ENCODE measurements around the gene CTNS. TPM values are rescaled to one million over a fixed set of nuclear protein-coding genes. Genes with fewer than 3 reads are reported as not detected.

Gene CTNS
- total RNA-seq, 4 donors from 2014 or later, result 15.0 to 141 (median 60.2) TPM

DNA sequence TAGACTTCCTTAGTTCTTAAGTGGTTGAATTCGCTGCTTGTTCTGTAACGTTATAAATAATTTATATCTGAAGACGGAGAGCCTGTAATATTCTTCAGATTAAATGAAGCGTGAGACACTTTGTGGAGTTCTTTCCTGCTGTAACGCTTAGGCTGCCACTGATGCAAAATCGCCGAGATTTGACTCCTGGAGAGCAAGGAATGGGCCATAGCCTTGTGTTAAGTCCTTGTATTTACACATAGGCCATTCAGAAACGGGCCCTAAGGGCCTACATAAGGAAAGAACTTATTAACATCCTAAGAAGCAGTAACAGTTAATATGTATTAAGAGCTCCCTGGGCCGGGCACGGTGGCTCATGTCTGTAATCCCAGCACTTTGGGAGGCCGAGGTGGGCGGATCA is 33.0 kb downstream of the CTNS start:
- H3K27me3 ChIP-seq, result no peaks in the 10 kb centered on the region
- H3K27ac ChIP-seq, result peak overlapping the region; percentile 93 to 97 (median 96)
- H3K4me1 ChIP-seq, result peaks cover 36 to 37% of the 10 kb centered on the region in 2 donors
- peak overlapping the region; percentile 80 to 100 (median 95) for H3K4me3 ChIP-seq
- no peaks in the 10 kb centered on the region for H3K9me3 ChIP-seq
- TF ChIP-seq, protein P1, sequence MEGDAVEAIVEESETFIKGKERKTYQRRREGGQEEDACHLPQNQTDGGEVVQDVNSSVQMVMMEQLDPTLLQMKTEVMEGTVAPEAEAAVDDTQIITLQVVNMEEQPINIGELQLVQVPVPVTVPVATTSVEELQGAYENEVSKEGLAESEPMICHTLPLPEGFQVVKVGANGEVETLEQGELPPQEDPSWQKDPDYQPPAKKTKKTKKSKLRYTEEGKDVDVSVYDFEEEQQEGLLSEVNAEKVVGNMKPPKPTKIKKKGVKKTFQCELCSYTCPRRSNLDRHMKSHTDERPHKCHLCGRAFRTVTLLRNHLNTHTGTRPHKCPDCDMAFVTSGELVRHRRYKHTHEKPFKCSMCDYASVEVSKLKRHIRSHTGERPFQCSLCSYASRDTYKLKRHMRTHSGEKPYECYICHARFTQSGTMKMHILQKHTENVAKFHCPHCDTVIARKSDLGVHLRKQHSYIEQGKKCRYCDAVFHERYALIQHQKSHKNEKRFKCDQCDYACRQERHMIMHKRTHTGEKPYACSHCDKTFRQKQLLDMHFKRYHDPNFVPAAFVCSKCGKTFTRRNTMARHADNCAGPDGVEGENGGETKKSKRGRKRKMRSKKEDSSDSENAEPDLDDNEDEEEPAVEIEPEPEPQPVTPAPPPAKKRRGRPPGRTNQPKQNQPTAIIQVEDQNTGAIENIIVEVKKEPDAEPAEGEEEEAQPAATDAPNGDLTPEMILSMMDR (IDR thresholded peaks at IDR 0.05 in 4 of 5, conservative IDR thresholded peaks at IDR 0.05 in 1 of 5), result no peak
- no peak for TF ChIP-seq POLR2A (IDR thresholded peaks at IDR 0.05)
- in situ Hi-C loops (cut with MboI; ENCODE audit: low sequenced_read_pairs in 4 of 4) (no loop called here), intact Hi-C loops (cut with DNase I; ENCODE audit: low total_unique reads) (loop anchor here (10.0 kb wide), 1 partner anchor 135 kb away; no protein-coding TSS in a partner anchor)
- no peak for ATAC-seq
- DNase-seq, result no peak
- H3K36me3 ChIP-seq, result peaks cover 0 to 4% of the 10 kb centered on the region in 2 donors

GRCh38 chr17:3672571-3672970 is 36.0 kb downstream of the CTNS start:
- peaks cover 0 to 9% of the 10 kb centered on the region in 2 donors for H3K36me3 ChIP-seq
- intact Hi-C loops (cut with DNase I; ENCODE audit: low total_unique reads), result no loop called here

GRCh38 chr17:3675886-3676285 is 39.3 kb downstream of the CTNS start:
- no peak overlapping the region for H3K4me3 ChIP-seq
- no peak for DNase-seq
- H3K4me1 ChIP-seq, result no peaks in the 10 kb centered on the region
- ATAC-seq, result no peak
- no peak overlapping the region for H3K27ac ChIP-seq
- H3K9me3 ChIP-seq, result no peaks in the 10 kb centered on the region
- intact Hi-C loops (cut with DNase I; ENCODE audit: low total_unique reads), result no loop called here
- H3K36me3 ChIP-seq, result peaks cover 0 to 15% of the 10 kb centered on the region in 2 donors
- in situ Hi-C loops (cut with MboI; ENCODE audit: low sequenced_read_pairs in 4 of 4), result no loop called here
- no peak for TF ChIP-seq POLR2A (IDR thresholded peaks at IDR 0.05)
- TF ChIP-seq, protein P1 (IDR thresholded peaks at IDR 0.05 in 4 of 5, conservative IDR thresholded peaks at IDR 0.05 in 1 of 5), result no peak
- no peaks in the 10 kb centered on the region for H3K27me3 ChIP-seq

More at GRCh38 chr17:3672571-3672970, 36.0 kb downstream of the CTNS start:
- no peak for ATAC-seq
- H3K4me1 ChIP-seq, result peaks cover 16 to 17% of the 10 kb centered on the region in 2 donors
- no peak for TF ChIP-seq POLR2A (IDR thresholded peaks at IDR 0.05)
- TF ChIP-seq, protein P1 (IDR thresholded peaks at IDR 0.05 in 4 of 5, conservative IDR thresholded peaks at IDR 0.05 in 1 of 5), result no peak
- H3K9me3 ChIP-seq, result no peaks in the 10 kb centered on the region
- no peak for DNase-seq
- no peak overlapping the region for H3K27ac ChIP-seq
- no peak overlapping the region for H3K4me3 ChIP-seq
- no peaks in the 10 kb centered on the region for H3K27me3 ChIP-seq
- in situ Hi-C loops (cut with MboI; ENCODE audit: low sequenced_read_pairs in 4 of 4), result loop anchor here in 1 of 4 donors (5.0 kb wide), 1 partner anchor 45 kb away; no protein-coding TSS in a partner anchor

DNA sequence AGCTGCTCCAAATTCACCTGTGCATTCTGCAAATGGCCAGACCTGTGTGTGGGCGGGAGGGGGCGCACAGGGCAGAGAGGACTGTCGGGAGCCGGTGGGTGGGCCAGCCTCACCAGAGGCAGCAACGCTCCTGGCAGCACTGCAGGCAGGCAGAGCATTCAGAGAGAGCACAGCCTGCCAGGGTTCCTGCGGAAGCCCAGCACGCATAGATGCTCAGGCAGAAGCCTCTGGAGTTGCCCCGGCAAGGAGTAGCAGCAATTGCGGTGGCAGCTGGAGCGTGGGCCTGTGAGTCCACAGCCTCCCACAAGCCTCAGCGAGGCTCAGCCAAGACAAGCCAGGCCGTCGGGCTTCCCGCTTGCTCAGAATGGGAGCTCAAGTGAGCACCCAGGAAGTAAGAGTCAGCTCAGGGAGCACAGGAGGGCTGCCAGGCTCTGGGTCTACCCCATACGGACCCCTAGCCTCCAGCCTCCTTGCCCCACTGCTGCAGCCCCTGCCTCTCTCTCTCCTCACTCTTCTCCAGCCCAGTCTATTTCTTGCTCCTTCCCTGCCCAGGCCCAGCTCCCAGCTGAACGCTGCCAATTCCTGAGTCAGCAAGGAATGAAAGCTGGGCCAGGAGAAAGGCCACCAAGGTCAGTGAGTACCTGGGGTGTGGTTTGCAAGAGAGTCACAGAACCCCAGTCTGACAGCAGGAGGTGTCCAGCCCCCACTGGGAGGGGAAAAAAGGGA is 41.7 kb downstream of the CTNS start:
- ATAC-seq (peak in 1 of 2 donors; percentile 48), DNase-seq (peak in 1 of 2 donors; percentile 43)
- TF ChIP-seq, protein P1 (IDR thresholded peaks at IDR 0.05 in 4 of 5, conservative IDR thresholded peaks at IDR 0.05 in 1 of 5), result no peak
- no peak for TF ChIP-seq POLR2A (IDR thresholded peaks at IDR 0.05)
- in situ Hi-C loops (cut with MboI; ENCODE audit: low sequenced_read_pairs in 4 of 4), result no loop called here
- intact Hi-C loops (cut with DNase I; ENCODE audit: low total_unique reads), result no loop called here
- Histone ChIP-seq H3K4me1 (no peaks in the 10 kb centered on the region), H3K27ac (peak overlapping the region in 2 of 4 donors; percentile 40 to 55), H3K4me3 (no peak overlapping the region), H3K36me3 (peaks cover 0 to 24% of the 10 kb centered on the region in 2 donors), H3K27me3 (no peaks in the 10 kb centered on the region), H3K9me3 (no peaks in the 10 kb centered on the region)
